T-helper 2 cell treated with Interferon-gamma antibody and Interleukin-4, amounts not matched to agents 100 ng/mL and 5 ng/mL, for 36 hours (primary cell): Measurements from ENCODE around the gene DNAH10. TPM values are rescaled to one million over a fixed set of nuclear protein-coding genes. Genes with fewer than 3 reads are reported as not detected.
"Not testable (repeated sequence)": the region's sequence is repeated elsewhere in the genome, so short reads cannot be mapped to it uniquely, and the experiment has no call there.

ENCODE experiments used
- intact Hi-C: fragments of 100-400 bp; cut with micrococcal nuclease; formaldehyde crosslinking; loops from one replicate; pipeline ENCODE4 v1.15.1; 2023
- total RNA-seq: library from RNA; stranded (reverse); gene quantifications from 2 replicates; pipeline ENCODE4 v1.2.3, GENCODE V29; 2022

The DNAH10 gene
- total RNA-seq, 1 donor from 2014 or later = 0.14 TPM

DNA sequence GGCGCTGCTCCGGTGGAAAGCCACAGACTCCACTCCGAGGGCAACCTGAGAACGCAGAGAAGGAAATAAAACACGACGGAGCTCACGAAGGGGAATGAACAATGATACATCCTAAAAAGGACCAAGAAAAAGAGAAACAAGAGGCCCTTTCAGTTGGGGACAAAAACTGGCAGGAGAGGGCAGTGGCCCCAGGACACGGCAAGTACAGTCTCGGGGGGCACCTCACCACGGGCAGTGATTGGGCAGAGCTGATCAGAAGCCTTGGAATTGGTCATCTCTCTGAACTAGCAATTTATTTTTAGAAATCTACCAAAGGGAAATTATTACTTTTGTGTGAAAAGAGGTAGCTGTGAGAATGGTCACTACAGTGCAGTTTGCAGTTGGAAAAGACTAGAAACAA, 182.6 kb downstream of the DNAH10 start:
- intact Hi-C loops = no loop called here

DNA sequence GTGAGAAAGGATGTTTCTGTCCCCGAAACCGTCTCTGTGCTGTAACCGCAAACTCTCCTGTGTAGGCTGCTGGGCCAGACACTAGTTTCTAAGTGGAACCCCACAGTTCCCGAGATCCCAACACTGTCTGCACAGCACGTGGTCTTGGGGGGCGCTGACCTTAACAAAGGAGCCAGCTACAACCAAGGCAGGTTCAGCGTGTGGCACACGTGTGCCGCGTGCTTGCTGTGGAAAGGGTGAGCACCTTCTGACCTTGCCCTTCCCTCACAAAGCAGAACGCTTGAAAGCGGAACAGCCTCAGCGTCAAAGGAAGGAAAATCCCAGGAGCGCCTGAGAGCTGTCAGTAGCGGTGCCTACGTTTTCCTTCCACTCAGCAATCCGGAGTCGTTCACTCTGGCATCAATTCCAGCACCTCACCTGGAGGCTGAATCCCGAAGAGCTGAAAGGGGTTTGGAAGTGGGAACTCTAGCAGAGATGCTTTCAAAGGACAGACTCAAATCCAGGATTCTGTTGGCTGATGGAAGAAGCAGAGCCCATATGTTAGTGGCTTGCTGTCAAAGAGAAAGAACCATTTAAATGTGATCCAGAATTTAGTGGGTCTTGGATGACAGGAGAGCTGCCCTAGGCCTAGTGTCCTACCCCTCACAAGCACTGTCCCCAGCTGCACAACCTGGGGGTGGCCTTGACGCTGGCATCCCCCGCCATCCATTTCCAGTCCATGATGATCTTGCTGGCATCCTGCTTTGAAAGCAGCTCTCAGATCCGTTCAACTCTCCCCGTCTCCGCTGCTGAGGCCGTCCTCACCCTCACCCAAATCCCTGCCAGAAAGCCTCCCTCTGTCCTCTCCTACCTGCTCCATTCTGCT, 183.4 kb downstream of the DNAH10 start:
- intact Hi-C loops = no loop called here

DNA sequence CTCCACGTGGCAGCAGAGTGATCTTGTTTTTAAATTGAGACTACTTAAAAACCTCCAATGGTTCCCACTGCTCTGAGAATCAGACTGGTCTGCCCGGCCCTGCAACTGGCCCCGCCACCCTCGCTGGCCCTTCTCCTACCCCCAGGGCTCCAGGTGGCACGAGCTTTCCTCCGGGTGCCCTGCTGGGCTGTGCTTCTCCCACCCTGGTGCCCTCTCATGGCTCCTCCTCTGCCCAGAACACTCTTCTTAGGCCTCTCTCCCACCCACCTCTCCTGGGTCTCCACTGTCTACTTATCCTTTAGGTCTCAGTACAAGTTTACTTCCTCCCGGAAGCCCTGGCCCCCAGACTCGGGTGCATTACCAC, 184.0 kb downstream of the DNAH10 start:
- intact Hi-C loops = no loop called here

DNA sequence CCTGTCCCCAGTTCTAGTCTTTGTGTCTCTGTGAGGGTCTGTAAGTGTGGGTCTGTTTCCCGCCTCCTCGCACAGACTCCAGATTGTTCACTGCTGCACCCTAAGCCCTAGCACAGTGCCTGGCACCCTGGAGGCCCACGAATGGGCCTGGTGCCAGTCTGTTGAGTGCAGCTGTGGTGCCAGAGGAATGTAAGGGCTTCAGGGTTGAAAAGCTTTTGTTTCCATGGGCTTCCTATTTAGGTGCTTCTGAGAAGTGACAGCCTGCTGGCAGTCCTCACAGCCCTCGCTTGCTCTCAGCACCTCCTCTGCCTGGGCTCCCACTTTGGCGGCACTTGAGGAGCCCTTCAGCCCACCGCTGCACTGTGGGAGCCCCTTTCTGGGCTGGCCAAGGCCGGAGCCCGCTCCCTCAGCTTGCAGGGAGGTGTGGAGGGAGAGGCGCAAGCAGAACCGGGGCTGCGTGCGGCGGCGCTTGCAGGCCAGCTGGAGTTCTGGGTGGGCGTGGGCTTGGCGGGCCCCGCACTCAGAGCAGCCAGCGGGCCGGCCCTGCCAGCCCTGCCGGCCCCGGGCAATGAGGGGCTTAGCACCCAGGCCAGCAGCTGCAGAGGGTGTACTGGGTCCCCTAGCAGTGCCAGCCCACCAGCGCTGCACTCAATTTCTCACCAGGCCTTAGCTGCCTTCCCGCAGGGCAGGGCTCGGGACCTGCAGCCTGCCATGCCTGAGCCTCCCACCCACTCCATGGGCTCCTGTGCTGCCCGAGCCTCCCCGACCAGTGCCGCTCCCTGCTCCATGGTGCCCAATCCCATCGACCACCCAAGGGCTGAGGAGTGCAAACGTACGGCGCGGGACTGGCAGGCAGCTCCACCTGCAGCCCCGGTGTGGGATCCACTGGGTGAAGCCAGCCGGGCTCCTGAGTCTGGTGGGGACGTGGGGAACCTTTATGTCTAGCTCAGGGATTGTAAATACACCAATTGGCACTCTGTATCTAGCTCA, 184.7 kb downstream of the DNAH10 start:
- intact Hi-C loops = not testable (repeated sequence)

DNA sequence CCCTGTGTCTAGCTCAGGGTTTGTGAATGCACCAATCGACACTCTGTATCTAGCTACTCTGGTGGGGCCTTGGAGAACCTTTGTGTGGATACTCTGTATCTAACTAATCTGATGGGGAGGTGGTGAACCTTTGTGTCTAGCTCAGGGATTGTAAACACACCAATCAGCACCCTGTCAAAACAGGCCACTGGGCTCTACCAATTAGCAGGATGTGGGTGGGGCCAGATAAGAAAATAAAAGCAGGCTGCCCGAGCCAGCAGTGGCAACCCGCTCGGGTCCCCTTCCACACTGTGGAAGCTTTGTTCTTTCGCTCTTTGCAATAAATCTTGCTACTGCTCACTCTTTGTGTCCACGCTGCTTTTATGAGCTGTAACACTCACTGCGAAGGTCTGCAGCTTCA, 185.4 kb downstream of the DNAH10 start:
- intact Hi-C loops = not testable (repeated sequence)

DNA sequence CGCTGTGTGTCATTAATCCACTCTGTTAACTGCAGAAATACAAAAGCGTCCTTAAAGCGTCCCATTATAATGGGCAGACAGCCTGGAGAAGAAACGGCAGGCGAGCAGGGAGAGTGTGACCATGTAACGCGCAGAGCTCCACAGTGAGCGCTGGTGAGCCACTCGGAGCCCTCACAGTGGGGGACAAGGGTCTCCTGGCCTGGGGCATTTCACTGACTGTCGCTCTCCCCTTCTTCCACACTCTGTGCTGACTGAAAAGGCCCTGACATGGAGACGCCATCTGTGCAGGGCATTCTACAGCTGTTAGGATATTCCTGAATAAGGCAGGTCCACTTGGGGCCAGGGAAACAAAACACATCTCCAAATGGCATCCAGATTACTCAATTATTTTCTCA, 186.3 kb downstream of the DNAH10 start:
- intact Hi-C loops = no loop called here

DNA sequence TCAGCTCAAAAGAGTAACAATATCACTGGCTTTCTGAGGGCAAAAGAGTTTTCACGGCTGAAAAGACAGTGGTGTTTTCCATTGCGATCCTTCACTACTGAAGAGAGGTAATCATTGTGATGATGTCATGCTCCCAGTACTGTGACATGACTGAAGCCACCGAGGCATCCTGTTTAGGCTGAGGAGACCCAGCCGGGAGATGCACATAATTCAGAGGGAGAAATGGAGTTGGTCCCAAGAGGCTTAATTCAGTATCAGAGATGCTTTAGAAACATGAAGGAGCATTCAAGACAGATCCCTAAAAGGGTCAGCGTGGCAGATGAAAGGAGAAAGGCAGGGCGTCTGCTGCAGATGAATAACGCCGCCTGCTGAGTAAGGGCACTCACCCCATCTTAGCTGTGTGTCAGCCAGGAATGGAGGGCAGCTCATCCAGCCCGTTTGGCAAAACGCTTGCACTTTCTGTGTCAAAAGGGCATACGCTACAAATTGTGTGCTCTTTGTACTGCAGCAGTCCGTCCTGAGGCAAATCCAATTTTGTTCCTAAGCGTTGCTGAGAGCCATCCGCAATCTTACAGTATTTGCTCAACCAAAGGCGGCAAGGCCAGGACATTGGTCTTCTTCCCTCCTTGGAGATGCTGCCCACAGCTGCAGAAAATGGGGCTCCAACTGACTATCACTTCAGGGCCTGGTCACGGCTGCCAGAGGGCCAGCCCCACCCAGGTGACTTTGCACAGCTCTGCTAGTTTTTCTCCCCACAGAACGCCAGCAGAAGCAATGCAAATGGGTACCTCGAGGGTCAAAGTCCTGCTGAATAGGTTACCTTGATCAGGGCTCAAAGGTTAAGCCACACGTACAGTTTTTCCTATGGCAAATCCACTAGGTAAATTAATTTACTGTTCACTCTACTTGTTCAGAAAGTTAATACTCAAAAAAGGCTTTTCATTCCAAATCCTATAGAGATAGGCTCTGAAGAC, 187.0 kb downstream of the DNAH10 start:
- intact Hi-C loops = no loop called here

DNA sequence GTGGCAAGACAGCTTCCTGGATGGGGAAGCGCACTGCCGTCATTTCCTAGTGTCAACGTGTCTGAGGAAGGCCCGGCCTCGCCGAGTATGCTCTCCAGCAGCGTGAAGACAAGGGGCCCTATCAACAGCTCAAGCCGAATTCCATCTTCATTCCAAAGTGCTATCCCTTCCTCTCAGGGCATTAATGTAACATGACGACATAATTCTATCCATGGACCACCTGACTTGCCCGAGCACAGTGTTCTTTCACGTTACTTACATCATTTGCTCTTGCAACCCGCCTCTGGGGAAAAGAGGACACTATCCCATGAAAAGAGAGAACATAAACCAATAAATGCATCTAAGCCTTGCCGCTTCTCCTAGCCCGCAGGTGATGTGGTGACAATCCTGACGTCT, 187.7 kb downstream of the DNAH10 start:
- intact Hi-C loops = no loop called here

DNA sequence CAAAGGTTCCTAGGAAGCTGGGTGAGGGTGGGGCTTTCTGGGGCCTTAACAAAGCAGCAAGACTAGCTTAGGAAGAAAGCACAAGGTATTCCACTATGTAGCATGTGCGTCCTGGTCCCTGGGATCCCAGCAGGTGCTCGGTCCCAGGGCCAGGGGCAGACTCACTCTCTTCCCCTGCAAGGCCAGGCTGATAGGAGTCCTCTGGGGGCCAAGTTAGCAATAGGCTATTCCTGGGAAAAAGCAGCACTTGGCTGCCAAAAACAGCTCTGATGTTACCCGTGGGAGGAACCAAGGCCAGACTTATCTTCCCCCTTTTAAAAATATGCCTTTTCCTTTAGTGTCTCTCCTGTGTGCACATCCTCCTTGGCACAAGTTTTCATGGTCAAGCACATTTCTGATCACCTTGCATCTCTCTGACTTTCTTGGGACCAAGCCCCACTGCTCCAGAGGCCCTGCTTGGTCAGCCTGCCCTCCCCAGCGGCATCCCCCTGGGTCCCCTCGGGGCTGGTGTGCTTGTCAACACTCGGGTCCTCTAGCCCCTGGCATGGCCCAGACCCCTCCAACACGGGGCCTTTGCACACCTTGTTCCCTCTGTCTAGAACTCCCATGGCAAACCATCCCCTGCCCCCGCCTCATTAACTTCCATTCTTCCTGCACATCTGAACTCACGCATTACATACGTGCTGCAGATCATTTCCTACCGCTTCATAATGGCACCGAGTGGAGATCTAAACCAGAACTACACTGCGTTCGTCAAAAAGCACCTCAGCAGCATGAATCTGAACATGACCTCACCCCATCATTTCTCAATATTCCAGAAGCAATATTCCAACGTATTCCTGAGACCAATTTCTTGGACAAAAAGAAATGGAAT, 188.6 kb downstream of the DNAH10 start:
- intact Hi-C loops = no loop called here

DNA sequence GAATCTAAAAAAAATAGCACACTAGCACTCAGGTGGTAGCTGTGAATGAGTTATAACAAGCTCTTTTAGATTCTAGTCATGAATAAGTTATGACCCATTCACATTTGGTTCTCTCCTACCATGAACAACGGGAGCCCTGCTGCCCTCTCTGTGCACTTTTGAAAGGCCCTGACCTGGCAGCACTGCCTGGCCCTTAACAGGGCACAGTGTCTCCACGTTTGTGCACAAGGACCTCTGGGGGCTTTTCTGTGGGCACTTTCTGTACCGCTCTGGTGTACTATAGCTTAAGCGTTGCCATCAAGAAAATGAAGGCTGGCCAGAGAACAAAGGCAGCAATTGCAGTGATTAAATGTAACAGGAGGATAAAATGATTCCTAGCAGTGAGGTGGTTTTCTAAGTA, 189.4 kb downstream of the DNAH10 start:
- intact Hi-C loops = no loop called here

DNA sequence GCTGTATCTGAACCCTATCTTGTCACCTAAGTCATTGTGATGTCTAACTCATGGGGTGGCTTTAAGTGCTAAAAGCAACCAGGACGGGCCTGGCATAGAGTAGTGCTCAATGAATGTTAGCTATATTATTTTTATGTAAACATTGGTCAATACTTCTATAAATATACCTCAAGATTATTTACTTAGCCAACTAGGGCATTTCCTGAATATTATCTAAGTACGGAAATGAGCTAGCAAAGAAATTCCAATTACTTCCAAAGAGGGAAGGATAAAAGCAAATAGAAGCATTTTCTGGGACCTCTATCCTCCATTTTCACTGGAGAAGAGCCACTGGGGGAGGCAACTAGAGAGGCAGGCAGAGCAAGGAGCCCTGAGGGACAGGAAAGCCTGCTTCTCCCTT, 189.9 kb downstream of the DNAH10 start:
- intact Hi-C loops = no loop called here

DNA sequence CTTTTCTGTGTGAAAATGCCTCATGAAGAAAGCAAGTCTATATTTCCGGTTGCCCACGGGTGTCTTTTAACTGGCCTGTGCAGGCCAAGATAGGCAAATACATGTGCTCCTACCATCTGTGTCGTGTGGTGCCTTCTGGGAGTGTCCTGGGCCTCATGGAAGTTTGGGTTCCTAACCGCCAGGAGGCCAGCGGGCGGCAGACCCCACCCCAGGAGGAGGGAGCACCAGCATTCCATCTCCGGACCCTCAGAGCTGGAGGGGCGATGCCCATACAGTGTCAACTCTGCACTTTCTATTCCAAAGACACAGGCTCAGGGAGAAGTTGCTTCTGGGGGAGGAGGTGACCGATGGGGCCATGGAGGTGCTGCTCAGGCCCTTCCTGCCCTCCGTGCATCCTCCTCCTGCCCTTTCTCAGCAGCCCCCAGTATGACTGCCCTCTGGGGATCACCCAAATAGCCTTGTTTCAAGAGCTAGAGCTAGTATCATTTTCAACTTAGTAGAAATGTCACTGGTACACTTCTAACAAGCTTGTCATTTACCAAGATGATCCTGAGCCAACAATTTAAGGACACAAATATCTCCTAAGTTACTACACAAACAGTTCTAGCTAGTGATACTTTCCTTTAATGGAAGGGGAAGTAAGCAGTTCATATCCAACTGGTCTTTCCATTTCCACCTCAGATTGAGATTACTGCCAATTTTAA, 192.7 kb downstream of the DNAH10 start:
- intact Hi-C loops = no loop called here

DNA sequence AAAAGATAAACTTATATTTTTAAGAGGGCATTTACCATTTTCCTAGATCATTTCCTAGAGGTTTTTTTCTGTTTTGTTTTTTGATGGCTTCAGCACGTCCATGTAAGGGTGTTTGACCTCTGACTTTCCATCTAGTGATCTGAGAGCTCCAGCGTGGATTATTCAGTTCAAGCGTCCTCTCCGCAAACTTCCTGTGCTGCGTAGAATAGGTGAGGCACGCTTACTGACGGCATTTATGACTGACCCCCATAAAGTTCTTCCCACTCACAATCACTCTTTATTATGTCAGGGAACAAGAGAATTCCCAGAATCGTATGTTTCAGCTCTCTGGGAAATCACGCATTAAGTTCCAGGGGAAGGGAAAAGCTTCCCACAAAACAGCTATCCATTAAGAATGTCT, 194.1 kb downstream of the DNAH10 start:
- intact Hi-C loops = no loop called here

DNA sequence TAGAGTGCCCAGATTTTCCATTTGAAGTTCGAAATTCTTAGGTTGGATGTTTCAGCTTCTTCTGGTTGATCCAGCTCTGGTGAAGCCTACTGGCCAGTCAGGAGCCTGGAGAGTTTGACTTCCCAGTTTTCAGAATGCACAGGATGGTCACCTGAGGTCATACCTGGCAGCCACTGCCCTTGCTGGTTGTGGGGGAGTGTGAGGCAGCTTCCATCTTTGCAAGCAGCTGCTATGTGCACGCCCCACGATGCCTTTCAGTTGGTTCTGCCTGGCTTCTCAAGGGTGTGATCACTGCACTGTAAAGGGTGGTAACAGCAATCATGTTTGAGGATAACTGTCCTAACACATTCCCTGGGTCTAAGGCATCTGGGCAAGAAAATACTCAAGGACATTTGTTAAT, 195.1 kb downstream of the DNAH10 start:
- intact Hi-C loops = no loop called here

DNA sequence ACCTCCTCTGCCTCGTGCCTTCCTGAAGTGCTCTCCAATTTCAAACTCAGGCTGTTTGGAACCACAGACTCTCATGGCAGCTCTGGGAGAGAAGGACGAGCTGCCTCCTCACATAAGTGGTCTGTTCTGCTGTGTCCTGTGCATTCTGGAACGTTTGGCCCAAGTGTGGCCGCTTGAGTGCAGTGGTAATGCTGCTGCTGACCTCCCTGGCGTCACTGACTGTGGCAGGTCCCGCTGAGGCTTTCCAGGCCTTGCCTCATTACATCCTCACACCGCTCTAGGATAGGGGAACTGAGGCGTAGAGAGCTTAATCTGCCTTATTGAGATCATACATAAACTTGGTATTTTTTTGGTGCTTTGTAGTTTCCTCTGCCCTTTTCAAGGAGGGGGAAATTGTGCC, 196.4 kb downstream of the DNAH10 start:
- intact Hi-C loops = no loop called here

DNA sequence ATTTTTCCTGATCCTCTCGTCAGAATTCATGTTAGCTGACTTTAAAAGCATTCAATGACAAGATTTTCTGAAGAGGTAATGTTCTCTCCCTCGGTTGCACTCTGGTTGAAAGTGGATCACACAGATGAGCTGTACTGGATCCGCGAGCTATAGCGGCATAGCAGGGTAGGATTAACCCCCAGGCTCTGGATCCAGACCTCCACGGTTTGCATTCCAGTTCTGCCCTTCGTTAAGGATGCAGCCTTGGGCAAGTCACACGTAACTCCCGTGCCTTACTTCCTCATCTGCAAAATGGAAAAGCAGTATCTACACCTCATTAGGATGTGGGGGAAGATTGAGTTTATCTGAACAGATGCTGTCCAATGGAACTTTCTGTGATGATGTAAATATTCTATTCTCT, 196.8 kb downstream of the DNAH10 start:
- intact Hi-C loops = no loop called here

DNA sequence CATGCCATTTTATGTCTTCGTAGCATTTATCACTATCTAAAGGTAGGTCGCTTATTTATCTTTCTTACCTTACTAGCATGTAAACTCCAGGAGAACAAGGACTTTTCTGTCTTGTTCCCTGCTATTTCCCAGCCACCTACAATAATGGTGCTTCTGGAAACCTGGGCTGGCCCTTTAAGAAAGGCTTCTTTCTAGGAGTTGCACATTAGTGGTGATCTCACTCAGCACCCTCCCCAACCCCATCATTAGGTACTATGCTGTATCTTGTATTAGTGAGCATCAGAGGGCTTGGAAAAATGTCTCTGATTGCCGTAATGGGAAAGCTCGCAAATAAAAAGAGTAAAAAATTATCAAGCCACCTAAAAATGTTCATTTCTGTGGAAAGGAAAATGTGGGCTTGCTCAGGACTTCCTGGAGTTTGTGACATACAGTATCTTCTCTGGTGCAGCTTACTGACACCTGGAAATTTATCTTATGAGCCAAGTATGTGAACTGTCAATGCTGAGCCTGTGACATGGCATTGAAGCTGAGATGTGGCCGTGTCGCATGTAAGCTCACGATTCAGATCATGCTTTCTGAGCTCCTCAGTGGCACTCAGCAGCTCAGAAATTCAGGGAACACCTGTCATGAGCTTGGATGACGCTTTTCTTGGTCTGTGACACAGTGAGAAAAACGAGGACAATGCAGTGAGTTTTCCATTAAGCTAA, 198.1 kb downstream of the DNAH10 start:
- intact Hi-C loops = no loop called here

DNA sequence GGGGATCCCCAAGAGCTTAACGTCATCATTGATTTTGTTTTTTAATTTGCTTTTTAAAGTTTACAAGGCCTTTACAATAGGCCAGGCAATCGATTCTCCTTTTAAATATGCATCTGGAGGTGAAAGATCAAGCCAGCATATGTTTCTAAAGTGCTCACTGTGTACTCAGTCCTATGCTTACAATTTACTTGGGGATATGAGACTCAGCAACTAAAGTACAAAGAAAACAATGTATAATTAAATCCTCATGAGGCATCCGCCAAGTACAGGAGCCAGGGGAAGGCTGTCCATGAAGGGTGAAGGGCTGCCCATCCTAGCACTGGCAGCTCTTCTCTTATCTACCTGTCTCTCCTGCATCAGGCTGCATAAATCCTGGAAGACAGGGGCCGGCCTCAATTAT, 198.8 kb downstream of the DNAH10 start:
- intact Hi-C loops = no loop called here
